ENCODE measurements around the gene TRMT10C.

TRMT10C gene

GRCh38 chr3:101561630-101562328 lies at the start of gene TRMT10C:
TRMT10C (plus strand) TSS chr3:101561868; CDS start chr3:101564782, 2,914 bp downstream.
- peak within 1 kb of the TSS; percentile 88 for H2AFZ ChIP-seq (ENCODE audit: low read depth, low read length)
- peak within 1 kb of the TSS; percentile 89 for H3K27ac ChIP-seq (ENCODE audit: low read length)
- peak; percentile 99 for ATAC-seq (ENCODE audit: insufficient read depth, low read depth)

GRCh38 chr3:101512396-101512645 lies 49.3 kb upstream of the TRMT10C start:
- ATAC-seq (ENCODE audit: insufficient read depth, low read depth) (peak; percentile 65), DNase-seq (no peak)
- H3K4me3 ChIP-seq (ENCODE audit: low read depth in 1 of 2, low read length in 2 of 2) = peak overlapping the region; percentile 61 to 83
- peak overlapping the region; percentile 72 for H3K4me2 ChIP-seq (ENCODE audit: insufficient read depth, low read length)
- peak overlapping the region; percentile 87 for H2AFZ ChIP-seq (ENCODE audit: low read depth, low read length)
- H3K27ac ChIP-seq (ENCODE audit: low read length) = peak overlapping the region; percentile 91
- H3K4me1 ChIP-seq (ENCODE audit: insufficient read depth, low read length) = peaks cover 23% of the 10 kb centered on the region
- H3K36me3 ChIP-seq (ENCODE audit: insufficient read depth, low read length) = no peaks in the 10 kb centered on the region; the same call in 1 of the 2 replicates
- H3K9ac ChIP-seq (ENCODE audit: low read depth, low read length) = peak overlapping the region; percentile 71
- H4K20me1 ChIP-seq (ENCODE audit: insufficient read depth, low read length) = no peaks in the 10 kb centered on the region
- no peaks in the 10 kb centered on the region for H3K9me3 ChIP-seq (ENCODE audit: insufficient read depth, low read length, severe bottlenecking)
- TF ChIP-seq, protein P1, sequence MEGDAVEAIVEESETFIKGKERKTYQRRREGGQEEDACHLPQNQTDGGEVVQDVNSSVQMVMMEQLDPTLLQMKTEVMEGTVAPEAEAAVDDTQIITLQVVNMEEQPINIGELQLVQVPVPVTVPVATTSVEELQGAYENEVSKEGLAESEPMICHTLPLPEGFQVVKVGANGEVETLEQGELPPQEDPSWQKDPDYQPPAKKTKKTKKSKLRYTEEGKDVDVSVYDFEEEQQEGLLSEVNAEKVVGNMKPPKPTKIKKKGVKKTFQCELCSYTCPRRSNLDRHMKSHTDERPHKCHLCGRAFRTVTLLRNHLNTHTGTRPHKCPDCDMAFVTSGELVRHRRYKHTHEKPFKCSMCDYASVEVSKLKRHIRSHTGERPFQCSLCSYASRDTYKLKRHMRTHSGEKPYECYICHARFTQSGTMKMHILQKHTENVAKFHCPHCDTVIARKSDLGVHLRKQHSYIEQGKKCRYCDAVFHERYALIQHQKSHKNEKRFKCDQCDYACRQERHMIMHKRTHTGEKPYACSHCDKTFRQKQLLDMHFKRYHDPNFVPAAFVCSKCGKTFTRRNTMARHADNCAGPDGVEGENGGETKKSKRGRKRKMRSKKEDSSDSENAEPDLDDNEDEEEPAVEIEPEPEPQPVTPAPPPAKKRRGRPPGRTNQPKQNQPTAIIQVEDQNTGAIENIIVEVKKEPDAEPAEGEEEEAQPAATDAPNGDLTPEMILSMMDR (IDR thresholded peaks at IDR 0.05; ENCODE audit: borderline replicate concordance, extremely low read depth, low read length, poor library complexity, severe bottlenecking) = no peak
- no peak for TF ChIP-seq EZH2 (IDR thresholded peaks at IDR 0.05; ENCODE audit: borderline replicate concordance, low read depth, low read length, severe bottlenecking)
- H3K79me2 ChIP-seq (ENCODE audit: insufficient read depth, low read length) = peaks cover 51% of the 10 kb centered on the region
- no peaks in the 10 kb centered on the region for H3K27me3 ChIP-seq (ENCODE audit: insufficient read depth, low read length, poor library complexity)

More at GRCh38 chr3:101561630-101562328, at the start of gene TRMT10C:
- H3K4me1 ChIP-seq (ENCODE audit: insufficient read depth, low read length) = peaks cover 25% of the 10 kb centered on the region
- H3K79me2 ChIP-seq (ENCODE audit: insufficient read depth, low read length) = peaks cover 50% of the 10 kb centered on the region
- H3K9me3 ChIP-seq (ENCODE audit: insufficient read depth, low read length, severe bottlenecking) = no peaks in the 10 kb centered on the region
- no peak for TF ChIP-seq EZH2 (IDR thresholded peaks at IDR 0.05; ENCODE audit: borderline replicate concordance, low read depth, low read length, severe bottlenecking)
- TF ChIP-seq, protein P1 (IDR thresholded peaks at IDR 0.05; ENCODE audit: borderline replicate concordance, extremely low read depth, low read length, poor library complexity, severe bottlenecking) = peak; percentile 3
- H4K20me1 ChIP-seq (ENCODE audit: insufficient read depth, low read length) = peaks cover 36% of the 10 kb centered on the region; the same call in 1 of the 2 replicates
- DNase-seq = peak; percentile 92
- H3K4me3 ChIP-seq (ENCODE audit: low read depth in 1 of 2, low read length in 2 of 2) = peak within 1 kb of the TSS; percentile 95 to 99
- peaks cover 42% of the 10 kb centered on the region for H3K36me3 ChIP-seq (ENCODE audit: insufficient read depth, low read length)
- peak within 1 kb of the TSS; percentile 84 for H3K9ac ChIP-seq (ENCODE audit: low read depth, low read length)
- peak within 1 kb of the TSS; percentile 90 for H3K4me2 ChIP-seq (ENCODE audit: insufficient read depth, low read length)
- no peaks in the 10 kb centered on the region for H3K27me3 ChIP-seq (ENCODE audit: insufficient read depth, low read length, poor library complexity)

DNA sequence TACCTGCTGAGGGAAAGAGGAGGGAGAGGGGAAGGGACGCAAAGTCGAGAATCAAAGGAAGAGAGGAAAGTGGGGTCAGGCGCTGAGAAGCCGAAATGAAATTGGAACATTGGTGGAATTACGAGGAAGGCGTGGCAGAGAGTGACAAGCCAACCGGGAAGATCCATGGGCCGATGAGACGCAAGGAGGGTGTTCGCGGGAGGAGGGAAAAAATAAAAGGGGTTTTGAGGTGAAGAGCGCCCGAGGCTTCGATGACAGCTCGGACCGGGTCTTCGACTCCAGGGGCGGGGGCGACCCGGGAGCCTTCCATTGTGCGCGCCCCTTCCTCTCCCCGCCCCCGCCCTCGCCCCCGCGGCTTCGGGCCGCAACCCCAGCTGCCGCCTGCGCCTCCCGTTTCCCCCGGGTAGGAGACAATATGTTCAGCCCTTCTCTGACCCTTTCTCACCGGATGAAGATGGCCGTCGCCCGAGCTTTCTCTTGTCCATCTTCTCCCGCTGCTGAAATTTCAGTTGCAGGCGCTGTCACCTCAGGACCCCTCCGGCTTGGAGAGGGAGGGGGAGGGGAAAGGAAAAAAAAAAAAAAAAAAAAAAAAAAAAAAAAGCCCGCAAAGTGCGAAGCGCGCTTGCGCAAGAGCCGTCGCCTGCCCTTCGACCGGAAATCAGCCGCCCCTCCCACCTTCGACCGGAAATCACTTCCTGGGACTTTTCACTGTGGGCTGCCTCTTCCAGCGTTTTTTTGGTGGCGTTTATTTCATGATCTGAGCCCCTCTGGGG lies 48.8 kb upstream of the TRMT10C start, which contains the start of gene SENP7:
TSS of gene SENP7 (minus strand) at position 567 of the 773 bp plus-strand sequence. CDS start at position 485, 82 bp downstream.
- no peaks in the 10 kb centered on the region for H3K27me3 ChIP-seq (ENCODE audit: insufficient read depth, low read length, poor library complexity)
- ATAC-seq (ENCODE audit: insufficient read depth, low read depth) = peak; percentile 73
- TF ChIP-seq EZH2 (IDR thresholded peaks at IDR 0.05; ENCODE audit: borderline replicate concordance, low read depth, low read length, severe bottlenecking) = no peak
- TF ChIP-seq, protein P1 (IDR thresholded peaks at IDR 0.05; ENCODE audit: borderline replicate concordance, extremely low read depth, low read length, poor library complexity, severe bottlenecking) = no peak

More for the DNA sequence above, 48.8 kb upstream of the TRMT10C start, which contains the start of gene SENP7:
- H3K36me3 ChIP-seq (ENCODE audit: insufficient read depth, low read length) = no peaks in the 10 kb centered on the region; the same call in 1 of the 2 replicates
- peak within 1 kb of the TSS; percentile 61 to 83 for H3K4me3 ChIP-seq (ENCODE audit: low read depth in 1 of 2, low read length in 2 of 2)
- peak within 1 kb of the TSS; percentile 87 for H2AFZ ChIP-seq (ENCODE audit: low read depth, low read length)
- H3K9me3 ChIP-seq (ENCODE audit: insufficient read depth, low read length, severe bottlenecking) = no peaks in the 10 kb centered on the region
- DNase-seq = peak; percentile 86
- H3K79me2 ChIP-seq (ENCODE audit: insufficient read depth, low read length) = peaks cover 46% of the 10 kb centered on the region
- H3K27ac ChIP-seq (ENCODE audit: low read length) = peak within 1 kb of the TSS; percentile 91
- peak within 1 kb of the TSS; percentile 72 for H3K4me2 ChIP-seq (ENCODE audit: insufficient read depth, low read length)
- peak within 1 kb of the TSS; percentile 71 for H3K9ac ChIP-seq (ENCODE audit: low read depth, low read length)
- H3K4me1 ChIP-seq (ENCODE audit: insufficient read depth, low read length) = peaks cover 23% of the 10 kb centered on the region
- H4K20me1 ChIP-seq (ENCODE audit: insufficient read depth, low read length) = no peaks in the 10 kb centered on the region

All from DND-41 (cell line).